HepG2 (cell line): ENCODE data around the gene TMEM63B. TPM values are rescaled to one million over a fixed set of nuclear protein-coding genes. Genes with fewer than 3 reads are reported as not detected.

Experiments used
- ARID2 ChIP-seq: sonication (generic); formaldehyde crosslinking; IDR thresholded peaks from 2 replicates; pipeline ENCODE4 v1.8.1; 2022; ENCODE audit warnings: mild to moderate bottlenecking, missing genetic modification reagents, borderline replicate concordance
- CEBPG ChIP-seq: IDR thresholded peaks from 2 replicates; pipeline ENCODE4 v1.6.1; 2016
- EEA1 ChIP-seq: sonication (generic); formaldehyde crosslinking; IDR thresholded peaks from 2 replicates; pipeline ENCODE4 v1.5.1; 2020; ENCODE audit warnings: mild to moderate bottlenecking, missing genetic modification reagents, borderline replicate concordance
- FOXA1 ChIP-seq, 2 experiments: fragments of 450-650 bp in 1 of 2; sonication (generic) in 1 of 2; formaldehyde crosslinking in 1 of 2; IDR thresholded peaks; 2 replicates each; pipeline versions ENCODE4 v1.4.0 to v1.6.1; 2016 to 2020; ENCODE audit warnings: missing genetic modification reagents in 1 of 2
- GATA4 ChIP-seq: sonication (generic); IDR thresholded peaks from 2 replicates; pipeline ENCODE4 v1.6.1; 2016; ENCODE audit warnings: antibody characterized with exemption, low read depth, borderline replicate concordance
- IKZF4 ChIP-seq: sonication (generic); formaldehyde crosslinking; IDR thresholded peaks from 2 replicates; pipeline ENCODE4 v1.5.1; 2020; ENCODE audit warnings: borderline replicate concordance, mild to moderate bottlenecking, low read depth, missing genetic modification reagents; ENCODE audit errors: not compliant biosample characterization
- MAF1 ChIP-seq: sonication (generic); formaldehyde crosslinking; IDR thresholded peaks from 2 replicates; pipeline ENCODE4 v1.5.0; 2020; ENCODE audit warnings: missing genetic modification reagents, borderline replicate concordance
- NFE2 ChIP-seq: sonication (generic); formaldehyde crosslinking; IDR thresholded peaks from 2 replicates; pipeline ENCODE4 v1.4.0; 2020; ENCODE audit warnings: missing genetic modification reagents
- NFIC ChIP-seq: IDR thresholded peaks from 2 replicates; pipeline ENCODE4 v1.6.1; 2012; ENCODE audit warnings: mild to moderate bottlenecking, low read length, inconsistent platforms
- PHB2 ChIP-seq: fragments of 450-650 bp; IDR thresholded peaks from 2 replicates; pipeline ENCODE4 v1.6.1; 2018; ENCODE audit not compliant: partially characterized antibody
- POGZ ChIP-seq: sonication (generic); formaldehyde crosslinking; IDR thresholded peaks from 2 replicates; pipeline ENCODE4 v1.4.0; 2020; ENCODE audit warnings: mild to moderate bottlenecking, missing genetic modification reagents
- SALL1 ChIP-seq: sonication (generic); formaldehyde crosslinking; IDR thresholded peaks from 2 replicates; pipeline ENCODE4 v1.8.0; 2022; ENCODE audit warnings: mild to moderate bottlenecking, missing genetic modification reagents
- SMC3 ChIP-seq: IDR thresholded peaks from 2 replicates; pipeline ENCODE4 v1.6.1; 2011; ENCODE audit warnings: low read length, improper control_type of control experiment
- SP2 ChIP-seq: sonication (generic); formaldehyde crosslinking; IDR thresholded peaks from 2 replicates; pipeline ENCODE4 v1.5.1; 2020; ENCODE audit warnings: mild to moderate bottlenecking, missing genetic modification reagents
- SUZ12 ChIP-seq: fragments of 150-350 bp; IDR thresholded peaks from 2 replicates; pipeline ENCODE4 v1.6.1; 2014; ENCODE audit warnings: low read depth, low read length
- TEAD2 ChIP-seq: sonication (generic); formaldehyde crosslinking; IDR thresholded peaks from 2 replicates; pipeline ENCODE4 v1.9.0; 2021; ENCODE audit warnings: missing genetic modification reagents
- ZMYM4 ChIP-seq: sonication (generic); formaldehyde crosslinking; IDR thresholded peaks from 2 replicates; pipeline ENCODE4 v1.8.1; 2023; ENCODE audit warnings: mild to moderate bottlenecking, missing genetic modification reagents
- ZNF225 ChIP-seq: sonication (generic); formaldehyde crosslinking; IDR thresholded peaks from 2 replicates; pipeline ENCODE4 v1.4.0; 2020; ENCODE audit warnings: mild to moderate bottlenecking, missing genetic modification reagents
- ZNF232 ChIP-seq: sonication (generic); formaldehyde crosslinking; IDR thresholded peaks from 2 replicates; pipeline ENCODE4 v1.4.0; 2020; ENCODE audit warnings: missing genetic modification reagents, borderline replicate concordance
- ZNF251 ChIP-seq: sonication (generic); formaldehyde crosslinking; IDR thresholded peaks from 2 replicates; pipeline ENCODE4 v1.9.0; 2021; ENCODE audit warnings: mild to moderate bottlenecking, missing genetic modification reagents
- ZNF326 ChIP-seq: sonication (generic); formaldehyde crosslinking; IDR thresholded peaks from 2 replicates; pipeline ENCODE4 v1.4.0; 2020; ENCODE audit warnings: missing genetic modification reagents, borderline replicate concordance
- ZNF333 ChIP-seq: sonication (generic); formaldehyde crosslinking; IDR thresholded peaks from 2 replicates; pipeline ENCODE4 v1.4.0; 2020; ENCODE audit warnings: mild to moderate bottlenecking, missing genetic modification reagents, borderline replicate concordance
- ZNF337 ChIP-seq: sonication (generic); formaldehyde crosslinking; IDR thresholded peaks from 2 replicates; pipeline ENCODE4 v1.5.1; 2020; ENCODE audit warnings: missing genetic modification reagents, low read depth, mild to moderate bottlenecking, borderline replicate concordance
- ZNF382 ChIP-seq: sonication (generic); formaldehyde crosslinking; IDR thresholded peaks from 2 replicates; pipeline ENCODE4 v1.5.0; 2020; ENCODE audit warnings: missing genetic modification reagents, mild to moderate bottlenecking, borderline replicate concordance
- ZNF562 ChIP-seq: sonication (generic); formaldehyde crosslinking; IDR thresholded peaks from 2 replicates; pipeline ENCODE4 v1.8.0; 2022; ENCODE audit warnings: missing genetic modification reagents, borderline replicate concordance
- ZNF891 ChIP-seq: sonication (generic); formaldehyde crosslinking; IDR thresholded peaks from 2 replicates; pipeline ENCODE4 v1.5.0; 2020; ENCODE audit warnings: mild to moderate bottlenecking, missing genetic modification reagents
- ZSCAN22 ChIP-seq: sonication (generic); formaldehyde crosslinking; IDR thresholded peaks from 2 replicates; pipeline ENCODE4 v1.4.0; 2020; ENCODE audit warnings: mild to moderate bottlenecking, missing genetic modification reagents
- polyA plus RNA-seq, 8 experiments: library from polyadenylated mRNA; depleted of rRNA in 3 of 8; stranded (reverse) in 7 of 8; unstranded in 1 of 8; fragments of >200 nt; fragmentation: Illumina TruSeq in 4 of 8; extraction: Trizol in 4 of 8; gene quantifications; 2 replicates each; pipeline versions ENCODE4 v1.2.1 to v1.2.3, GENCODE V29; 2011 to 2016; ENCODE audit warnings: low read depth in 4 of 8, missing spikeins in 1 of 8, mixed read lengths in 1 of 8; ENCODE audit not compliant: insufficient read depth in 1 of 8
- total RNA-seq, 5 experiments: library from RNA; depleted of rRNA; stranded (reverse); fragments of >200 nt; fragmentation: Illumina TruSeq; extraction: Trizol; gene quantifications; 2 replicates each; pipeline ENCODE4 v1.2.3, GENCODE V29; 2016; ENCODE audit warnings: low read depth in 1 of 5
- TF ChIP-seq, protein P1 (sequence below): sonication (generic); formaldehyde crosslinking; IDR thresholded peaks from 2 replicates; pipeline ENCODE4 v1.9.0; 2021; ENCODE audit warnings: missing genetic modification reagents, mild to moderate bottlenecking, borderline replicate concordance
- TF ChIP-seq, protein P2 (sequence below), 2 experiments: fragments of 450-650 bp in 1 of 2; sonication (generic) in 1 of 2; formaldehyde crosslinking; IDR thresholded peaks; 2 replicates each; pipeline versions ENCODE4 v1.5.0 to v1.8.0; 2020 to 2022; ENCODE audit warnings: mild to moderate bottlenecking in 1 of 2, missing genetic modification reagents in 1 of 2
- TF ChIP-seq, protein P3 (sequence below): IDR thresholded peaks from 2 replicates; pipeline ENCODE4 v1.6.1; 2012; ENCODE audit warnings: inconsistent platforms

The TMEM63B gene
- total and polyA plus RNA-seq, 2 of the 13 experiments (the other 11 are each of a cell fraction or from before 2014, with no cell fraction given): 27.4 to 75.8 TPM

DNA sequence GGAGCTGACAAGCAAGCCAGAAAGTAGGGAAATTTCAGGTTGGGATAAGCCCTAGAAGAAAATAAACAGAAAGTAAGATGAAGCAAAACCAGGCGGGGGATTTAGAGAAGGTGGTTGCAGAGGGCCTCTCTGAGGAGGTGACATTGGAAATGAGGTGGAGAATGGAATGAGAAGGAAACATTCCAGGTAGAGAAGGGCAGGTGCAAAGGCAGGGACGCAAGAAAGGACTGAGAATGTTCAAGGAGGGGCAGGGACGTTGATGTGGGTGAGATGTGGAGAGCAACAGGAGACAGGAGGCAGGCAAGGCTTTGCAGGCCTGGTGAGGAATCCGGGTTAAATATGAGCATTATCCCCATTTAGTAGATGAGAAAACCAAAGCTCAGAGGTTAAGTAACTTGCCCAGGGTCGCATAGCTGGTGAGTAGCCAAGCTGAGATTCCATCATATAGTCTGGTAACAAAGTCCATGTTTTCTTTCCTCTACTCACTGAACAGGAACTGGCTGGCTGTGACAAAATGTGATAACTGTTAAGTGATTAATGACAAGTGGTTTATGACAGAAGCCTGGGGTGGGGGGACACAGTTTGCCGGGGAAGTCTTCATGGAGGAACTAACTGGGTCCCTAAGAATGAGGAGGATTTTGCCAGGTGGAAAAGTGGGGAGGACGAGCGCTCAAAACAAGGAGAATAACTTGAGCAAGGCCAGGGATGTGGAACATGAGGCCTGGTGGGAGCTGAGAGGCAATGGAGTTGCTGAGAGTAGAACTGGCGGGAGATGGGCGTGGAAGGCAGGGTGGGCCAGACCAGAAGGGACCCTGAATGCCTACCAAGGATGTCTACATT lies 32.7 kb upstream of the TMEM63B start (continued):
- TF ChIP-seq ZNF891 (CRISPR knock-in tag) (no peak), SMC3 (0 out of 2 replicates have a peak, but pooled peaks have one; percentile 4), PHB2 (no peak), NFIC (peak; percentile 88), MAF1 (CRISPR knock-in tag) (no peak), ZNF326 (CRISPR knock-in tag) (no peak), NFE2 (CRISPR knock-in tag) (no peak), TEAD2 (CRISPR knock-in tag) (no peak), ZMYM4 (CRISPR knock-in tag) (0 out of 2 replicates have a peak, but pooled peaks have one; percentile 48), POGZ (CRISPR knock-in tag) (peak; percentile 90), ZNF225 (CRISPR knock-in tag) (no peak), SP2 (CRISPR knock-in tag) (no peak), ZNF333 (CRISPR knock-in tag) (no peak), ZNF337 (CRISPR knock-in tag) (no peak), ZNF232 (CRISPR knock-in tag) (peak; percentile 28; the same call in 1 of the 2 replicates), CEBPG (CRISPR knock-in tag) (peak; percentile 93), EEA1 (CRISPR knock-in tag) (no peak), IKZF4 (CRISPR knock-in tag) (no peak), ARID2 (peak; percentile 64; the same call in 1 of the 2 replicates), ZNF251 (CRISPR knock-in tag) (no peak), GATA4 (peak; percentile 41; the same call in 1 of the 2 replicates), ZNF562 (CRISPR knock-in tag) (no peak), SALL1 (CRISPR knock-in tag) (peak; percentile 95), ZNF382 (CRISPR knock-in tag) (no peak), ZSCAN22 (no peak), FOXA1 (IDR thresholded peaks at IDR 0.05) (no peak; the same call in 1 of the 2 replicates), FOXA1 (CRISPR knock-in tag; IDR thresholded peaks at IDR 0.05) (peak; percentile 86), SUZ12 (no peak)
- TF ChIP-seq, protein P1, sequence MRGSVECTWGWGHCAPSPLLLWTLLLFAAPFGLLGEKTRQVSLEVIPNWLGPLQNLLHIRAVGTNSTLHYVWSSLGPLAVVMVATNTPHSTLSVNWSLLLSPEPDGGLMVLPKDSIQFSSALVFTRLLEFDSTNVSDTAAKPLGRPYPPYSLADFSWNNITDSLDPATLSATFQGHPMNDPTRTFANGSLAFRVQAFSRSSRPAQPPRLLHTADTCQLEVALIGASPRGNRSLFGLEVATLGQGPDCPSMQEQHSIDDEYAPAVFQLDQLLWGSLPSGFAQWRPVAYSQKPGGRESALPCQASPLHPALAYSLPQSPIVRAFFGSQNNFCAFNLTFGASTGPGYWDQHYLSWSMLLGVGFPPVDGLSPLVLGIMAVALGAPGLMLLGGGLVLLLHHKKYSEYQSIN (CRISPR knock-in tag): no peak
- TF ChIP-seq, protein P2, sequence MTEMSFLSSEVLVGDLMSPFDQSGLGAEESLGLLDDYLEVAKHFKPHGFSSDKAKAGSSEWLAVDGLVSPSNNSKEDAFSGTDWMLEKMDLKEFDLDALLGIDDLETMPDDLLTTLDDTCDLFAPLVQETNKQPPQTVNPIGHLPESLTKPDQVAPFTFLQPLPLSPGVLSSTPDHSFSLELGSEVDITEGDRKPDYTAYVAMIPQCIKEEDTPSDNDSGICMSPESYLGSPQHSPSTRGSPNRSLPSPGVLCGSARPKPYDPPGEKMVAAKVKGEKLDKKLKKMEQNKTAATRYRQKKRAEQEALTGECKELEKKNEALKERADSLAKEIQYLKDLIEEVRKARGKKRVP (CRISPR knock-in tag; IDR thresholded peaks at IDR 0.05): peak in 1 of 2 experiments; percentile 71; a peak in 2 of 4 replicates
- TF ChIP-seq, protein P3, sequence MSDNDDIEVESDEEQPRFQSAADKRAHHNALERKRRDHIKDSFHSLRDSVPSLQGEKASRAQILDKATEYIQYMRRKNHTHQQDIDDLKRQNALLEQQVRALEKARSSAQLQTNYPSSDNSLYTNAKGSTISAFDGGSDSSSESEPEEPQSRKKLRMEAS: peak; percentile 81
